Measurements from ENCODE around the gene PRMT5.
"Not testable (repeated sequence)": the region's sequence is repeated elsewhere in the genome, so short reads cannot be mapped to it uniquely, and the experiment has no call there.

Gene PRMT5

GRCh38 chr14:22929961-22930364, 787 bp upstream of the PRMT5 start:
- no peak for DNase-seq

- DNase-seq: no peak
Observed at GRCh38 chr14:22928237-22929103, 706 bp downstream of the PRMT5 start.

GRCh38 chr14:22926316-22926715, 2.9 kb downstream of the PRMT5 start:
- no peak for DNase-seq

GRCh38 chr14:22925513-22925912, 3.7 kb downstream of the PRMT5 start:
- DNase-seq: no peak

GRCh38 chr14:22923746-22924145, 5.4 kb downstream of the PRMT5 start:
- no peak for DNase-seq

- DNase-seq: no peak
Observed at GRCh38 chr14:22922294-22922693, 6.9 kb downstream of the PRMT5 start.

- no peak for DNase-seq
Observed at GRCh38 chr14:22920697-22921096, 8.5 kb downstream of the PRMT5 start.

GRCh38 chr14:22919601-22919921, 9.6 kb downstream of the PRMT5 start:
- no peak for DNase-seq

GRCh38 chr14:22918804-22919600, 10.2 kb downstream of the PRMT5 start, which contains the start of gene RBM23:
Gene RBM23 (minus strand): TSS chr14:22919149.
- DNase-seq: peak; percentile 100

GRCh38 chr14:22915886-22916521, 13.2 kb downstream of the PRMT5 start:
- DNase-seq: no peak

- DNase-seq: not testable (repeated sequence)
Observed at GRCh38 chr14:22914836-22915235, 14.3 kb downstream of the PRMT5 start.

GRCh38 chr14:22910916-22911315, 18.3 kb downstream of the PRMT5 start:
- DNase-seq: no peak

- DNase-seq: no peak
Observed at GRCh38 chr14:22908601-22909000, 20.6 kb downstream of the PRMT5 start.

- DNase-seq: no peak
Observed at GRCh38 chr14:22907429-22907828, 21.7 kb downstream of the PRMT5 start.

GRCh38 chr14:22906073-22906472, 23.1 kb downstream of the PRMT5 start:
- no peak for DNase-seq

GRCh38 chr14:22905627-22906026, 23.5 kb downstream of the PRMT5 start:
- DNase-seq: no peak

GRCh38 chr14:22903742-22904087, 25.5 kb downstream of the PRMT5 start:
- DNase-seq: no peak

- no peak for DNase-seq
Observed at GRCh38 chr14:22901799-22902198, 27.4 kb downstream of the PRMT5 start.

GRCh38 chr14:22900081-22900799, 28.9 kb downstream of the PRMT5 start:
- peak; percentile 79 for DNase-seq

GRCh38 chr14:22898302-22899090, 30.7 kb downstream of the PRMT5 start:
- no peak for DNase-seq

- DNase-seq: no peak
Observed at GRCh38 chr14:22897357-22897756, 31.8 kb downstream of the PRMT5 start.

GRCh38 chr14:22896760-22897159, 32.4 kb downstream of the PRMT5 start:
- no peak for DNase-seq
